Bladder microvascular endothelial cell (primary cell): ENCODE measurements around the gene HIPK3. TPM values are rescaled to one million over a fixed set of nuclear protein-coding genes. Genes with fewer than 3 reads are reported as not detected.

Experiments used
- total RNA-seq: library from RNA; depleted of rRNA; stranded (reverse); fragments of >200 nt; gene quantifications from 2 replicates; pipeline ENCODE4 v1.2.3, GENCODE V29; 2014

Gene HIPK3
- 58.6 and 78.7 TPM in 2 replicates for total RNA-seq

GRCh38 chr11:33257160-33257896 lies at the start of gene HIPK3:
Gene HIPK3 (plus strand): TSS chr11:33257381.

GRCh38 chr11:33375688-33376311 lies 118.6 kb downstream of the HIPK3 start, which contains the start of gene KIAA1549L:
Gene KIAA1549L (plus strand): TSS chr11:33376108.

Other genes with a start within 250 kb of the HIPK3 start
- 0.16 and 0.19 TPM in 2 replicates for gene DEPDC7, start 241.5 kb upstream of the HIPK3 start, total RNA-seq
- 10.0 and 18.1 TPM in 2 replicates for gene TCP11L1, start 217.8 kb upstream of the HIPK3 start, total RNA-seq
- gene CSTF3, start 95.9 kb upstream of the HIPK3 start, total RNA-seq = 19.4 and 26.6 TPM in 2 replicates
- 3.4 and 5.0 TPM in 2 replicates for gene KIAA1549L, start 118.7 kb downstream of the HIPK3 start, total RNA-seq